ENCODE measurements around the gene NIPAL1. TPM values are rescaled to one million over a fixed set of nuclear protein-coding genes. Genes with fewer than 3 reads are reported as not detected.

NIPAL1 gene
- total and polyA plus RNA-seq, 10 donors = 0.06 to 2.0 (median 0.51) TPM; not detected in 2

- peaks cover 0 to 16% (median 0%) of the 10 kb centered on the region in 6 donors for H3K36me3 ChIP-seq
- H3K27me3 ChIP-seq (replicated peaks in 1 of 7) = no peaks in the 10 kb centered on the region
- H3K27ac ChIP-seq = no peak overlapping the region
- H3K9me3 ChIP-seq = peaks cover 0 to 6% (median 0%) of the 10 kb centered on the region in 8 donors
- TF ChIP-seq POLR2A (IDR thresholded peaks at IDR 0.05) (no peak), CTCF (IDR thresholded peaks at IDR 0.05 in 8 of 11, conservative IDR thresholded peaks at IDR 0.05 in 3 of 11) (no peak), POLR2AphosphoS5 (IDR thresholded peaks at IDR 0.05) (no peak)
- no peak overlapping the region for H3K4me3 ChIP-seq
- intact Hi-C loops (cut with DNase I; ENCODE audit: low total_unique reads) = no loop called here
- 71 to 82% (median 76%) methylated on average over 1 of the region's 1 CpG for WGBS, 5 donors
- no peak for DNase-seq
- no peaks in the 10 kb centered on the region for H3K4me1 ChIP-seq
Observed at GRCh38 chr4:48065587-48066052, 49.0 kb downstream of the NIPAL1 start.

- peaks cover 0 to 23% (median 0%) of the 10 kb centered on the region in 6 donors for H3K36me3 ChIP-seq
- WGBS, 5 donors = 81 to 92% (median 83%) methylated on average over 9 of the region's 9 CpGs
- H3K27ac ChIP-seq = no peak overlapping the region
- no peak overlapping the region for H3K4me3 ChIP-seq
- intact Hi-C loops (cut with DNase I; ENCODE audit: low total_unique reads) = no loop called here
- DNase-seq = no peak
- H3K27me3 ChIP-seq (replicated peaks in 1 of 7) = no peaks in the 10 kb centered on the region
- TF ChIP-seq POLR2AphosphoS5 (IDR thresholded peaks at IDR 0.05) (no peak), CTCF (IDR thresholded peaks at IDR 0.05 in 8 of 11, conservative IDR thresholded peaks at IDR 0.05 in 3 of 11) (no peak), POLR2A (IDR thresholded peaks at IDR 0.05) (no peak)
- no peaks in the 10 kb centered on the region for H3K9me3 ChIP-seq
- no peaks in the 10 kb centered on the region for H3K4me1 ChIP-seq
Observed at GRCh38 chr4:48067536-48067935, 51.0 kb downstream of the NIPAL1 start.

GRCh38 chr4:48068182-48068581 is 51.6 kb downstream of the NIPAL1 start:
- Histone ChIP-seq H3K4me1 (no peaks in the 10 kb centered on the region), H3K4me3 (no peak overlapping the region), H3K27ac (no peak overlapping the region), H3K9me3 (no peaks in the 10 kb centered on the region), H3K36me3 (peaks cover 0 to 23% (median 0%) of the 10 kb centered on the region in 6 donors), H3K27me3 (replicated peaks in 1 of 7) (no peaks in the 10 kb centered on the region)
- TF ChIP-seq POLR2A (IDR thresholded peaks at IDR 0.05) (no peak), POLR2AphosphoS5 (IDR thresholded peaks at IDR 0.05) (no peak), CTCF (IDR thresholded peaks at IDR 0.05 in 8 of 11, conservative IDR thresholded peaks at IDR 0.05 in 3 of 11) (no peak)
- WGBS, 5 donors = 73 to 81% (median 77%) methylated on average over 2 of the region's 2 CpGs
- intact Hi-C loops (cut with DNase I; ENCODE audit: low total_unique reads) = no loop called here
- no peak for DNase-seq

- intact Hi-C loops (cut with DNase I; ENCODE audit: low total_unique reads) = no loop called here
- peaks cover 0 to 23% (median 0%) of the 10 kb centered on the region in 6 donors for H3K36me3 ChIP-seq
- no peak for DNase-seq
- H3K4me3 ChIP-seq = no peak overlapping the region
- TF ChIP-seq POLR2AphosphoS5 (IDR thresholded peaks at IDR 0.05) (no peak), CTCF (IDR thresholded peaks at IDR 0.05 in 8 of 11, conservative IDR thresholded peaks at IDR 0.05 in 3 of 11) (no peak), POLR2A (IDR thresholded peaks at IDR 0.05) (no peak)
- H3K4me1 ChIP-seq = no peaks in the 10 kb centered on the region
- no peak overlapping the region for H3K27ac ChIP-seq
- no peaks in the 10 kb centered on the region for H3K9me3 ChIP-seq
- WGBS, 5 donors = 41 to 73% (median 45%) methylated on average over 2 of the region's 2 CpGs
- no peaks in the 10 kb centered on the region for H3K27me3 ChIP-seq (replicated peaks in 1 of 7)
Observed at GRCh38 chr4:48069026-48069425, 52.5 kb downstream of the NIPAL1 start.

All from spleen (tissue), 11 donors.